ENCODE measurements around the gene EPB41L4B. TPM values are rescaled to one million over a fixed set of nuclear protein-coding genes. Genes with fewer than 3 reads are reported as not detected.

The EPB41L4B gene
- total and polyA plus RNA-seq, 2 of the 13 experiments (the other 11 are each of a cell fraction or from before 2014, with no cell fraction given), result 17.6 to 22.1 TPM

GRCh38 chr9:109320331-109320741, 523 bp downstream of the EPB41L4B start:
- peak; percentile 16 for ATAC-seq
- H3K4me2 ChIP-seq (ENCODE audit: low read depth, low read length), result no peak overlapping the region; the same call in 1 of the 2 replicates
- no peak overlapping the region for H2AFZ ChIP-seq (ENCODE audit: low read length)
- no peaks in the 10 kb centered on the region for H4K20me1 ChIP-seq (ENCODE audit: insufficient read depth, low read length)
- peaks cover 50% of the 10 kb centered on the region for H3K4me1 ChIP-seq (ENCODE audit: insufficient read depth, low read length)
- peak overlapping the region in 2 of 3 experiments; percentile 85 to 91; a peak in 3 of 6 replicates for H3K4me3 ChIP-seq (replicated peaks in 1 of 3; ENCODE audit: insufficient read depth in 1 of 3, low read depth in 2 of 3, low read length in 3 of 3)
- ChIA-PET POLR2A (no interaction called here), CTCF (ENCODE audit: low intra/inter-chr PET ratio, low total read pairs) (interaction anchor here (1.2 to 2.8 kb wide), 6 partner anchors 69 to 221 kb away, joined by 4 to 22 read pairs (median 14); no protein-coding TSS in a partner anchor)
- DNase-seq (ENCODE audit: low spot score), result no peak
- in situ Hi-C loops (cut with HindIII; ENCODE audit: extremely low pct_ligation_motif_present, low pct_unique_long_range_greater_than_20kb), result loop anchor here (5.0 kb wide), 1 partner anchor 128 kb away; no protein-coding TSS in a partner anchor
- intact Hi-C loops (cut with micrococcal nuclease; ENCODE audit: unreplicated experiment), result loop anchor here (2.0 to 10.0 kb wide), 3 partner anchors 80 to 206 kb away; partner anchors contain the start of gene TMEM245
- no TSS peak for BruUV-seq (replicated peaks)
- H3K9ac ChIP-seq (ENCODE audit: insufficient read depth, low read depth, low read length), result no peak overlapping the region
- no peaks in the 10 kb centered on the region for H3K36me3 ChIP-seq (replicated peaks in 1 of 2; ENCODE audit: control insufficient read depth in 1 of 2, insufficient read depth in 2 of 2, low read length in 2 of 2)
- no peak overlapping the region for H3K27ac ChIP-seq (ENCODE audit: extremely low read length, insufficient read depth, low read length)
- FAIRE-seq, result no peak
- H3K79me2 ChIP-seq (ENCODE audit: insufficient read depth, low read length), result peaks cover 34% of the 10 kb centered on the region
- TF ChIP-seq STAG1 (CRISPR knock-in tag; IDR thresholded peaks at IDR 0.05) (peak; percentile 55), ZFX (CRISPR knock-in tag; IDR thresholded peaks at IDR 0.05; ENCODE audit: low read depth) (no peak), KLF11 (CRISPR knock-in tag; IDR thresholded peaks at IDR 0.05) (no peak), HNRNPLL (IDR thresholded peaks at IDR 0.05; ENCODE audit: low read depth, low read length, poor library complexity, severe bottlenecking) (peak; percentile 76), ZNF777 (CRISPR knock-in tag; IDR thresholded peaks at IDR 0.05) (peak; percentile 14; the same call in 1 of the 2 replicates), CTCF (CRISPR knock-in tag; IDR thresholded peaks at IDR 0.05) (peak; percentile 50; the same call in 1 of the 2 replicates), SIN3A (IDR thresholded peaks at IDR 0.05; ENCODE audit: borderline replicate concordance, low read depth, low read length) (0 out of 2 replicates have a peak, but pooled peaks have one; percentile 11), KDM2A (CRISPR knock-in tag; IDR thresholded peaks at IDR 0.05; ENCODE audit: borderline replicate concordance, low read depth) (peak; percentile 8; the same call in 1 of the 2 replicates)
- TF ChIP-seq, protein P1, sequence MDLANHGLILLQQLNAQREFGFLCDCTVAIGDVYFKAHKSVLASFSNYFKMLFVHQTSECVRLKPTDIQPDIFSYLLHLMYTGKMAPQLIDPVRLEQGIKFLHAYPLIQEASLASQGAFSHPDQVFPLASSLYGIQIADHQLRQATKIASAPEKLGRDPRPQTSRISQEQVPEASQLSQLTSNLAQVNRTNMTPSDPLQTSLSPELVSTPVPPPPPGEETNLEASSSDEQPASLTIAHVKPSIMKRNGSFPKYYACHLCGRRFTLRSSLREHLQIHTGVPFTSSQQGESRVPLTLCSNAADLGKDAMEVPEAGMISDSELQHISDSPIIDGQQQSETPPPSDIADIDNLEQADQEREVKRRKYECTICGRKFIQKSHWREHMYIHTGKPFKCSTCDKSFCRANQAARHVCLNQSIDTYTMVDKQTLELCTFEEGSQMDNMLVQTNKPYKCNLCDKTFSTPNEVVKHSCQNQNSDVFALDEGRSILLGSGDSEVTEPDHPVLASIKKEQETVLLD (CRISPR knock-in tag; IDR thresholded peaks at IDR 0.05; ENCODE audit: low read depth), result peak; percentile 14; the same call in 1 of the 2 replicates
- TF ChIP-seq, protein P2, sequence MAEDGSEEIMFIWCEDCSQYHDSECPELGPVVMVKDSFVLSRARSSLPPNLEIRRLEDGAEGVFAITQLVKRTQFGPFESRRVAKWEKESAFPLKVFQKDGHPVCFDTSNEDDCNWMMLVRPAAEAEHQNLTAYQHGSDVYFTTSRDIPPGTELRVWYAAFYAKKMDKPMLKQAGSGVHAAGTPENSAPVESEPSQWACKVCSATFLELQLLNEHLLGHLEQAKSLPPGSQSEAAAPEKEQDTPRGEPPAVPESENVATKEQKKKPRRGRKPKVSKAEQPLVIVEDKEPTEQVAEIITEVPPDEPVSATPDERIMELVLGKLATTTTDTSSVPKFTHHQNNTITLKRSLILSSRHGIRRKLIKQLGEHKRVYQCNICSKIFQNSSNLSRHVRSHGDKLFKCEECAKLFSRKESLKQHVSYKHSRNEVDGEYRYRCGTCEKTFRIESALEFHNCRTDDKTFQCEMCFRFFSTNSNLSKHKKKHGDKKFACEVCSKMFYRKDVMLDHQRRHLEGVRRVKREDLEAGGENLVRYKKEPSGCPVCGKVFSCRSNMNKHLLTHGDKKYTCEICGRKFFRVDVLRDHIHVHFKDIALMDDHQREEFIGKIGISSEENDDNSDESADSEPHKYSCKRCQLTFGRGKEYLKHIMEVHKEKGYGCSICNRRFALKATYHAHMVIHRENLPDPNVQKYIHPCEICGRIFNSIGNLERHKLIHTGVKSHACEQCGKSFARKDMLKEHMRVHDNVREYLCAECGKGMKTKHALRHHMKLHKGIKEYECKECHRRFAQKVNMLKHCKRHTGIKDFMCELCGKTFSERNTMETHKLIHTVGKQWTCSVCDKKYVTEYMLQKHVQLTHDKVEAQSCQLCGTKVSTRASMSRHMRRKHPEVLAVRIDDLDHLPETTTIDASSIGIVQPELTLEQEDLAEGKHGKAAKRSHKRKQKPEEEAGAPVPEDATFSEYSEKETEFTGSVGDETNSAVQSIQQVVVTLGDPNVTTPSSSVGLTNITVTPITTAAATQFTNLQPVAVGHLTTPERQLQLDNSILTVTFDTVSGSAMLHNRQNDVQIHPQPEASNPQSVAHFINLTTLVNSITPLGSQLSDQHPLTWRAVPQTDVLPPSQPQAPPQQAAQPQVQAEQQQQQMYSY (CRISPR knock-in tag; IDR thresholded peaks at IDR 0.05), result no peak
- no CpG with 5 or more reads among the region's 77 CpGs for WGBS (ENCODE audit: low lambda C conversion rate)
- no peaks in the 10 kb centered on the region for H3K9me3 ChIP-seq (ENCODE audit: low read length)
- no peaks in the 10 kb centered on the region; a peak in 1 of 5 replicates for H3K27me3 ChIP-seq (ENCODE audit: control insufficient read depth in 1 of 2, insufficient read depth in 2 of 2, low read length in 2 of 2)

All from HepG2 (cell line).